Natural killer cell (primary cell): ENCODE data around the gene ZFP28. TPM values are rescaled to one million over a fixed set of nuclear protein-coding genes. Genes with fewer than 3 reads are reported as not detected.
A peak's percentile ranks its signal among the peaks of the same experiment; 100 is the strongest.

Source experiments
- ATAC-seq, 3 donors: fragments of 150-1000 bp in 2 of 3; fragments of 200-7000 bp in 1 of 3; cut with Tn5 transposase; 1 replicate in 1 of 3; 2 replicates in 2 of 3; pipeline ENCODE4 v1.10.0; 2021; ENCODE audit warnings: mild to moderate bottlenecking in 2 of 3, moderate library complexity in 2 of 3
- DNase-seq, 2 donors: peaks; one replicate each; pipeline versions ENCODE4 v3.0.0 to v3.0.0-alpha.2; 2013 to 2021; ENCODE audit warnings: mixed read lengths in 1 of 2
- H3K27ac ChIP-seq: one replicate; pipeline ENCODE4 v1.5.1; 2013; ENCODE audit warnings: mild to moderate bottlenecking, low read length
- H3K27me3 ChIP-seq: one replicate; pipeline ENCODE4 v1.6.1; 2013; ENCODE audit warnings: low read length; ENCODE audit not compliant: control insufficient read depth, insufficient read depth
- H3K36me3 ChIP-seq: one replicate; pipeline ENCODE4 v1.6.1; 2013; ENCODE audit warnings: low read length; ENCODE audit not compliant: control insufficient read depth, insufficient read depth
- H3K4me1 ChIP-seq: one replicate; pipeline ENCODE4 v1.6.1; 2013; ENCODE audit warnings: low read length; ENCODE audit not compliant: control insufficient read depth, insufficient read depth
- H3K4me3 ChIP-seq: one replicate; pipeline ENCODE4 v1.5.1; 2013; ENCODE audit warnings: low read length
- H3K9me3 ChIP-seq: one replicate; pipeline ENCODE4 v1.6.1; 2013; ENCODE audit warnings: low read length; ENCODE audit not compliant: control insufficient read depth, insufficient read depth
- H3K27ac Mint-ChIP-seq, 2 donors: one replicate each; pipeline ENCODE4 v1.8.0; 2022; ENCODE audit warnings: mild to moderate bottlenecking in 2 of 2, mixed read lengths in 2 of 2, moderate library complexity in 1 of 2
- H3K27me3 Mint-ChIP-seq, 2 donors: one replicate each; pipeline ENCODE4 v1.8.0; 2022; ENCODE audit warnings: low read depth in 2 of 2, mixed read lengths in 2 of 2
- H3K36me3 Mint-ChIP-seq: one replicate; pipeline ENCODE4 v1.8.0; 2022; ENCODE audit warnings: mixed read lengths
- H3K4me1 Mint-ChIP-seq, 2 donors: one replicate each; pipeline ENCODE4 v1.8.0; 2022; ENCODE audit warnings: mixed read lengths in 2 of 2
- H3K4me3 Mint-ChIP-seq: one replicate; pipeline ENCODE4 v1.8.0; 2022; ENCODE audit warnings: mild to moderate bottlenecking, moderate library complexity, mixed read lengths
- H3K9me3 Mint-ChIP-seq, 2 donors: one replicate each; pipeline ENCODE4 v1.8.0; 2022; ENCODE audit warnings: mixed read lengths in 2 of 2
- WGBS: methylation state at CpG from one replicate; pipeline ENCODE4 v1.1.7; 2013; ENCODE audit warnings: missing lambda C conversion rate; ENCODE audit not compliant: insufficient coverage; 5-methylcytosine and 5-hydroxymethylcytosine counted together
- intact Hi-C: fragments of 100-400 bp; cut with micrococcal nuclease; formaldehyde crosslinking; loops from one replicate; pipeline ENCODE4 v1.14.2; 2022
- total RNA-seq, 4 donors: library from RNA; stranded (reverse); fragments of 120-200 nt in 1 of 4; gene quantifications; one replicate each; pipeline versions ENCODE4 v1.2.3 to v1.2.4, GENCODE V29; 2013 to 2022
- TF ChIP-seq, protein P1 (sequence below): fragments of 200-600 bp; IDR thresholded peaks from one replicate; pipeline ENCODE4 v1.8.0; 2022; ENCODE audit warnings: antibody characterized with exemption

Gene ZFP28
- total RNA-seq, 3 donors from 2014 or later (not counting 1 experiment from before 2014, with no cell fraction given): 2.5 to 5.0 (median 4.2) TPM

DNA sequence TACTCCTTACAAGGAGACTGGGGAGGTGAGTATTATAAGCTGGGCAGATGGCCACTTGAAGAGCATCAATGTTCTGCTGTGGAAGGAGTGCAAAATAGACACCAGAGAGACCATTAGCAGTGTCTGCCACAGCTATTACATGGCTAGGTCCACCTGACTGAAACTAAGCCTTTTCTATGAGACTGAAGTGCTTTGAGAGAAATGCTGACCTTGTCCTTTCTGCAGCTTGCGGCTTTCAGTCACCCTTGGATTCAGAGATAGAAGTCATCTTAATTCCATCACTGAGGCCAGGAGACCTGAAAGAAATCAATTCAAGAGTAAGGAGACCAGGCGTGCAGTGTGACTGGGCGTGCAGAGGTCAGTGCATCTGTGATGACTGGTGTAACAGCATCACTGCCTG, 1.3 kb upstream of the ZFP28 start:
- H3K4me1 ChIP-seq: peaks cover 19% of the 10 kb centered on the region
- intact Hi-C loops: no loop called here
- Mint-ChIP-seq H3K9me3 (peaks cover 7 to 13% of the 10 kb centered on the region in 2 donors), H3K4me1 (peaks cover 20 to 36% of the 10 kb centered on the region in 2 donors), H3K4me3 (peak overlapping the region; percentile 91), H3K36me3 (peaks cover 21% of the 10 kb centered on the region), H3K27ac (peak overlapping the region; percentile 80 to 95), H3K27me3 (peaks cover 0 to 2% of the 10 kb centered on the region in 2 donors)
- peak overlapping the region; percentile 80 for H3K27ac ChIP-seq
- WGBS: 95% methylated on average over 3 of the region's 3 CpGs
- no peaks in the 10 kb centered on the region for H3K27me3 ChIP-seq
- H3K9me3 ChIP-seq: peaks cover 53% of the 10 kb centered on the region
- no peak for ATAC-seq
- no peaks in the 10 kb centered on the region for H3K36me3 ChIP-seq
- no peak for DNase-seq
- TF ChIP-seq, protein P1, sequence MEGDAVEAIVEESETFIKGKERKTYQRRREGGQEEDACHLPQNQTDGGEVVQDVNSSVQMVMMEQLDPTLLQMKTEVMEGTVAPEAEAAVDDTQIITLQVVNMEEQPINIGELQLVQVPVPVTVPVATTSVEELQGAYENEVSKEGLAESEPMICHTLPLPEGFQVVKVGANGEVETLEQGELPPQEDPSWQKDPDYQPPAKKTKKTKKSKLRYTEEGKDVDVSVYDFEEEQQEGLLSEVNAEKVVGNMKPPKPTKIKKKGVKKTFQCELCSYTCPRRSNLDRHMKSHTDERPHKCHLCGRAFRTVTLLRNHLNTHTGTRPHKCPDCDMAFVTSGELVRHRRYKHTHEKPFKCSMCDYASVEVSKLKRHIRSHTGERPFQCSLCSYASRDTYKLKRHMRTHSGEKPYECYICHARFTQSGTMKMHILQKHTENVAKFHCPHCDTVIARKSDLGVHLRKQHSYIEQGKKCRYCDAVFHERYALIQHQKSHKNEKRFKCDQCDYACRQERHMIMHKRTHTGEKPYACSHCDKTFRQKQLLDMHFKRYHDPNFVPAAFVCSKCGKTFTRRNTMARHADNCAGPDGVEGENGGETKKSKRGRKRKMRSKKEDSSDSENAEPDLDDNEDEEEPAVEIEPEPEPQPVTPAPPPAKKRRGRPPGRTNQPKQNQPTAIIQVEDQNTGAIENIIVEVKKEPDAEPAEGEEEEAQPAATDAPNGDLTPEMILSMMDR: no peak
- H3K4me3 ChIP-seq: no peak overlapping the region

DNA sequence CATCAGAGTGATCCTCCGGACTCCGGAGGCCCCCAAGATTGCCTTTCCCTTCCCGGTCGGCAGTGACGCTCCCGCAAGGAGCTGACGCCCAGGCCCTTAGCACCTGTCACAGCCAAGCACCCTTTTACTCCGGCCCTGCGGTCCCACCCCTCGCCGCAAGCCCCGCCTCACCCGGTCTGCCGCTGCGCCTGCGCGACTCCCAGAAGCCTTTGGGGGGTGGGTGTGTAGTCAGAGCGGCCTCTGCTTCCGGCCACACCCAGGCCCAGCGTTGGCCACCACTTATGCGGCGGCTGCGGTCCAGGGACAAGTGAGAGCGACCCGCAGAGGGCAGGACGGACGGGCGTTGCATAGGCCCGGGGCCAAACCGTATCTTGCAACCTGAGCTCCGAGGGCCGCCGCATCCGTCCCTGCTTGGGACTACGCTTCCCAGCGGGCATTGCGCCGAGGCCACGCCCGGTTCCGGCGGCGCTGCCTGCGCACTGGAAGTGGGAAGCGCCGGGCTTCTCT, 441 bp upstream of the ZFP28 start:
- Histone ChIP-seq H3K27ac (peak overlapping the region; percentile 80), H3K27me3 (no peaks in the 10 kb centered on the region), H3K36me3 (no peaks in the 10 kb centered on the region), H3K4me1 (peaks cover 19% of the 10 kb centered on the region), H3K9me3 (peaks cover 54% of the 10 kb centered on the region), H3K4me3 (peak overlapping the region; percentile 64)
- intact Hi-C loops: loop anchor here (1.0 kb wide), 3 partner anchors 29 to 145 kb away; partner anchors contain the start of genes ZNF470 and ZNF582
- H3K4me1 Mint-ChIP-seq: peaks cover 20 to 36% of the 10 kb centered on the region in 2 donors
- peaks cover 7 to 10% of the 10 kb centered on the region in 2 donors for H3K9me3 Mint-ChIP-seq
- peak; percentile 88 to 91 for DNase-seq
- peak overlapping the region; percentile 80 to 95 for H3K27ac Mint-ChIP-seq
- 3% methylated on average over 44 of the region's 46 CpGs for WGBS
- ATAC-seq: peak; percentile 89 to 92 (median 90)
- TF ChIP-seq, protein P1: no peak
- H3K27me3 Mint-ChIP-seq: peaks cover 0 to 2% of the 10 kb centered on the region in 2 donors
- peaks cover 13% of the 10 kb centered on the region for H3K36me3 Mint-ChIP-seq
- H3K4me3 Mint-ChIP-seq: peak overlapping the region; percentile 91

GRCh38 chr19:56543776-56544175, 5.0 kb downstream of the ZFP28 start:
- no peaks in the 10 kb centered on the region for H3K27me3 ChIP-seq
- H3K36me3 ChIP-seq: peaks cover 11% of the 10 kb centered on the region
- no peak overlapping the region for H3K4me3 ChIP-seq
- WGBS: 89% methylated on average over 2 of the region's 2 CpGs
- Mint-ChIP-seq H3K4me1 (peaks cover 9 to 24% of the 10 kb centered on the region in 2 donors), H3K4me3 (no peak overlapping the region), H3K36me3 (peaks cover 28% of the 10 kb centered on the region), H3K27ac (no peak overlapping the region), H3K27me3 (no peaks in the 10 kb centered on the region), H3K9me3 (peaks cover 3 to 11% of the 10 kb centered on the region in 2 donors)
- DNase-seq (no peak), ATAC-seq (no peak)
- TF ChIP-seq, protein P1: no peak
- H3K9me3 ChIP-seq: peaks cover 58% of the 10 kb centered on the region
- intact Hi-C loops: no loop called here
- peaks cover 10% of the 10 kb centered on the region for H3K4me1 ChIP-seq
- H3K27ac ChIP-seq: no peak overlapping the region

DNA sequence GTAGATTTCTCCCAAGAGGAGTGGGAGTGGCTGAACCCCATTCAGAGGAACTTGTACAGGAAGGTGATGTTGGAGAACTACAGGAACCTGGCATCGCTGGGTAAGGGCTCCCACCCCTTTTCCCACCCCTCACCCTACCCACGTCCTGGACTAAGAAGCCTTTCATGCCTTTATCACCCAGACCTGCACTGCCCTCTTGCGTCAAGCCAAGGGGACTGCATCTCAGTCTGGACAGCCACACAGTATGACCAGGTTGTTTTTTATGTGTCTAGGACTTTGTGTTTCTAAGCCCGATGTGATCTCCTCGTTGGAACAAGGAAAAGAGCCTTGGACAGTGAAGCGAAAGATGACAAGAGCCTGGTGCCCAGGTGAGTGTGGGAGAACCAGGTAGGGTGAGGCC, 8.8 kb downstream of the ZFP28 start:
- H3K9me3 ChIP-seq: peaks cover 56% of the 10 kb centered on the region
- H3K4me1 ChIP-seq: no peaks in the 10 kb centered on the region
- intact Hi-C loops: no loop called here
- H3K9me3 Mint-ChIP-seq: peaks cover 11 to 18% of the 10 kb centered on the region in 2 donors
- H3K27ac ChIP-seq: no peak overlapping the region
- H3K36me3 Mint-ChIP-seq: peaks cover 46% of the 10 kb centered on the region
- no peak overlapping the region for H3K27ac Mint-ChIP-seq
- H3K4me3 ChIP-seq: no peak overlapping the region
- no peaks in the 10 kb centered on the region for H3K27me3 Mint-ChIP-seq
- no peak for DNase-seq
- TF ChIP-seq, protein P1: no peak
- no peak for ATAC-seq
- H3K36me3 ChIP-seq: peaks cover 34% of the 10 kb centered on the region
- no peaks in the 10 kb centered on the region for H3K4me1 Mint-ChIP-seq
- WGBS: 82% methylated on average over 6 of the region's 6 CpGs
- H3K4me3 Mint-ChIP-seq: no peak overlapping the region
- H3K27me3 ChIP-seq: no peaks in the 10 kb centered on the region
